ENCODE results near the gene SCO2.
A peak's percentile ranks its signal among the peaks of the same experiment; 100 is the strongest.
"Not testable (repeated sequence)": the region's sequence is repeated elsewhere in the genome, so short reads cannot be mapped to it uniquely, and the experiment has no call there.

Gene SCO2

DNA sequence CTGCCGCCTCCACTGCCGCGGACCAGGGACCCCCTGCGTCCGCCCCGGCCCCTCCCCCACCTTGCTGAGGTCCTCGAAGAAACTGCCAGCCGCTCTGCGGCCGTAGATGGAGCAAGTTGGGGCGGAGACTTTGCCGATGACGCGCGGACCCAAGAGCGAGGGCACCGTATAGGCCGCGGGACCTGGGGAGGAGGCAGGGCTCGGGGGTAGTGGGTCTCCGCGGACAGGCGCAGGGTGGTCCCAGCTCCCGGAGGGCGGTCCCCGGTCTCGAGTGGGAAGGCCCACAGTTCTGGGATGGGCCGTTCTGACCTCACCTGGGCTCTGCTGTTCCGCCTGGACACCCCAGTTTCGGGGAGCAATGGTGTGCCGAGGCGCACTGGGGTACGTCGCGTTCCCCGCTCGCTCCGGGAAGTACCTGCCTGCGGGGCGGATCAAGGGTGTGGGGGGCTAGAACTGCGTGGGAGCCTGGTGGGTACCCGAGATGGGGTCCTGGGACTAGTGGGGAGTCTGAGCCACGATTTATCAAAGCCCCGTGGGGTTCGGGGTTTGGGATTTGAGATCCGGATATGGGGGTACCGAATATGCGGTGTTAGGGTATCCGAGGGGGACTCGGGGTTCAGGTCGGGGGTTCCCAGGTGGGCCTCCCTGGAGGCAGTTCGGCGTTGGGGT lies 5.6 kb upstream of the SCO2 start:
- peak; percentile 73 for DNase-seq

DNA sequence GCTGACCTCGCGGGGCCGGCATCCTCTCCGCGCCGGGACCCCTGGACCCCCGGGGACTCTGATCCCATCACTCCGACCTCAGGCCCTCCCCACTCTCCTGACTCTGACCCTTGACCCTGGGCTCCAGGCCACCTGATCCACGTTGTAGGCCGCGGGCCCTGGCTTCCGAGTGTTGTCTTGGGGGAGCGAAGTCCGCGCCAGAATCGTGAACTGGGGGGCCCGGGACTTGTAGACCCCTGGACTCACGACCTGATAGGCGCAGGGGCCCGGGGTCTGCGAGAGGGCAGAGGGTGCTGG lies 5.1 kb upstream of the SCO2 start:
- DNase-seq: no peak

DNA sequence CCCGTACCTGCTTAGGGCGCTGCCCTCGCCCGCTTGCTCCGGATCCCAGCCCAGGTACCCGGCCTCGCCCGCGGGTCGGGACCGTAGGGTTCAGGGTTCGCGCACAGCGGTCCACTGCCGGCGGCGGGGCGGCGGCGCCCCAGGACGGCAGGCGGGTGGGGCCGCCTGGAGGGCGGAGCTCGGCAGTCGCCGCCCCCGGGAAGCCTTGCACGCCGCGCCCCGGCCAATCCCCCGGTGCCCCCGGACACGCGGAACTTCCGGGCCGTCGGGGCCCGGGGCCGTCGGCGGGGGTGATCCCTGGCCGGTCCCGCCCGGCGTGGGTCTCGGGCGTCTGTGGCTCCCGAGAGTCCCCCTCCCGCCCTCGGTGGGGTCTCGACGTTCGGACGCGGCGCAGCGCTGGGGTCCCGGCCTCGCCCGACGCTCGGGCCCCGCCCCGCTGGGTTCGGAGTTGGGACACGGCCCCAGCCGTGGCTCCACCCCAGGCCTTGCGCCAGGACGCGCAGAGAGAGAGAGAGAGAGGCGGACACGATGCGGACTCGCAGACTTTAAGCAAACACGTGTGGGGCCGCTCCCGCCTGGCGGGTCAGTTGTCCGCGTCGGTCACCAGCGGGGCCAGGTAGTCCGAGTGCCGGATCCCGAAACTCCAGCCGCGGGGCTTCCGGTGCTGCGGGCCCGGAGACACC lies 4.6 kb upstream of the SCO2 start, which contains the start of gene TYMP:
Gene TYMP (minus strand): TSS at position 116 of the 683 bp plus-strand sequence. CDS start 303 bp downstream, outside the sequence.
- peak; percentile 56 for DNase-seq

DNA sequence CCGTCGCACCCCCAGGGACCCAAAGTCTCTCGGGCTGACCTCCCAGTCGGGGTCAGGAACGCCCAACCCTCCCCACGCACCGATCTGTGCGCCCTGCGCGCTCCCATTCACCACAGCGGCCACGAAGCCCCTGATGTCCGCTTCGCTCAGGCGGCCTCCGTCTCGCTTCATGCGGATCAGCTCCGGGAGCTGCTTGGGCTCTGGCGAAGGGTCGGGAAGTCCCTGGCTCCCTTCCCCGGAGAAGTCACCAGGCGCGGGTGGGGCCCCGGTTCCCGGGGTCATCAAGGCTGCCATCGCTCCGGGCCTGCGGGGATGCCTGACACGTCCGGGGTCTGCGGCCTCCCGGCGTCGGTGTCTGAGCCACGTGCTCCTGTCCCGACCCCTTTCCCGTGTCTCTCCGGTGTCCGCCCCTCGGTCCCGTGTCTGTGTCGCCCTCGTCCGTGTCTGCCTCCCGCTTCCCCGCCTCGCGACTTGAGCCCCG lies 4.1 kb upstream of the SCO2 start:
- DNase-seq: no peak

DNA sequence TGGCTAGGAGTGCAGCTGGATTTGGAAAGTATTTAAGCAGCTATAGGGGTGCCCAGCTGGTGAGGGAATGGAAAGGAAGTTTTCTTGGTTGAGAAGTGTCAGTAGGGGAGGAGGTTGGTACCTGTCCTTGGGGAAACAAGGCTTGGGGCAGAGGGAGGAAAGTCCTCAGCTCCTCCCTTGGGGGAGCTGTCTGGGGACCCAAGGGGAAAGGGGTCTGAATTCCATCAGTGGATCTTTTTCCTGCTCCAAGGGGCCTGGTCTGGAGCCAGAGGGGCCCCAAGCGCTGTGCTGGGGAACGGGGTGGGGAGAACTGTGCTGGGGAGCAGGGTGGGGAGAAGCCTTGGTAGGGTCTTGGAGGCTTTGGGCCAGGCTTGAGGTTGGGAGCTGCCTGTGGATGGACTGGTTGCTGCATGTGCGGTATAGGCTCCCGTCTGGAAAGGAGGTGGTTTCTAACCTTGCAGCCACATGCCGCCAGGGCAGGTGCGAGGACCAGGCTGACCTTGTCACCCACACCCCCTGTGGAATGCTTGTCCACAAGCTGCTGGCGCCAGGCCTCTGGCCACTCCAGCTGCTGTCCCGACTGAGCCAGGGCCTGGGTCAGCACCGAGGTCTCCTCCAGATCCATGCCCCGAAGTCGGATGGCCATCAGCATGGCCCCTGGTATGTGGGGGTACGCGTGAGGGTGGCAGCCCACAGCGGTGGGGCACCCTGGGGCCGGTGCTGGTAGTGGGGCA lies 3.5 kb upstream of the SCO2 start:
- DNase-seq: no peak

DNA sequence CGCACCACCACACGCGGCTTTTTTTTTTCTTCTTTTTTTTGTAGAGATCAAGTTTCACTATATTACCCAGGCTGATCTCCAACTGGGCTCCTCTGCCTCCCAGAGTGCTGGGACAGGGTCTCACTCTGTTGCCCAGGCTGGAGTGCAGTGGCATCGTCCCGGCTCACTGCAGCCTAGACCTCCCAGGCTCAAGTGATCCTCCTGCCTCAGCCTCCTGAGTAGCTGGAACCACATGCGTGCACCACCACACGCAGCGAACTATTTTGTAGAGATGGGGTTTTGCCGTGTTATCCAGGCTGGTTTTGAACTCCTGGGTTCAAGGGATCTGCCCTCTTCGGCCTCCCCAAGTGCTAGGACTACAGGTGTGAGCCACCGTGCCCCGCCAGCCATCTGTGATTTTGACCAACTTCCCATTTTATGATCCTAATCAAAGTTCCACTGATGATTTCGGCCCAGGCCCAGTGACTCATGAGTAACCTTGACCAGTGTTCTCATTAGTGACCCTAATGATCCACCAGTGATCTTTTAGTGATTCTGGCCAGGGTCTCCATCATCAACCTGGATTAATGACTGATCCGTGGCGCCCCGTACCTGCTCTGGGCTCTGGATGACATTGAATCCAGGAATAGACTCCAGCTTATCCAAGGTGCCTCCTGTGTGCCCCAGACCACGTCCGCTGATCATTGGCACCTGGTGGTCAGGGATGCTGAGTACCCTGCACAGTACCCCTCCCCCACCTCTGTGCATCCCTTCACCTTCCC lies 2.7 kb upstream of the SCO2 start:
- DNase-seq: no peak

DNA sequence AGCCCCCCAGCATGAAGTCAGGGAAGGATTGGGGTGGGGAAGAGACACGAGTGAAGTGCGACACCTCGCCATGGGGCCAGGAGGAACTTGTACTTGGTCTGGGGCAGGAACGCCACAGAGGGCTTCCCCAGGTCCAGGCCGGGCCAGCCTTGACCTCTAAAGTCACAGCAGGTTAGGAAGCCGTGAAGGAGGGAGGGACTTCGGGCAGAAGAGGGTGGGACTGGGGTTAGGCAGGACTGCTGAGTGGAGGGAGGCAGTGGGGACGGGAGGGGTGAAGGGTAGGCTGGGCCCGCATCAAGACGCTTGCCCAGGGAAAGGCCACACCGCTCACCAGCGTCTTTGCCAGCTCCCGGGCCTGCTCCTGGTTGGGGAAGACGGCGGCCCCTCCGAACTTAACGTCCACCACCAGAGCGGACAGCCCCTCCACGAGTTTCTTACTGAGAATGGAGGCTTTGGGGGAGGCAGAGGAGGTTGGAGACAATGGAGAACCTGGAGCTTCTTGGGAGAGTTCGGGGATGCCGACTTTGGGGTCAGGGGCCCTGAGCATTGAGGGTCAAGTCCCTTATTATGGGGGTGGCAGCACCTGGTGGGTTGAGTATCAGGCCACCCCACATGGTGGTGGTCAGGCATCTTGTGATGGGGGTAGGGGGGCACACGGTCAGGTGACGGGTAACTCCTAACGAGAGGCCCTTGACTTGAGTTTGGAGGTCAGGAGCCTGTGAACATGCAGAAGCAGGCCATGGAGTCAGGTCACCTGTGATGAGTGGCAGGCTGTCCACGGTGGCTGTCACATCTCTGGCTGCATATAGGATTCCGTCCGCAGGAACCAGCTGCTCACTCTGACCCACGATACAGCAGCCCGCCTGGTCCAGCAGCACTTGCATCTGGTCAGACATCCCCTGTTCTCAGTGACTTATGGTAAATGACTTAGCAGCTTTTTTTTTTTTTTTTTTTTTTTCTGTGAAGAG lies 1.7 kb upstream of the SCO2 start:
- DNase-seq: no peak

DNA sequence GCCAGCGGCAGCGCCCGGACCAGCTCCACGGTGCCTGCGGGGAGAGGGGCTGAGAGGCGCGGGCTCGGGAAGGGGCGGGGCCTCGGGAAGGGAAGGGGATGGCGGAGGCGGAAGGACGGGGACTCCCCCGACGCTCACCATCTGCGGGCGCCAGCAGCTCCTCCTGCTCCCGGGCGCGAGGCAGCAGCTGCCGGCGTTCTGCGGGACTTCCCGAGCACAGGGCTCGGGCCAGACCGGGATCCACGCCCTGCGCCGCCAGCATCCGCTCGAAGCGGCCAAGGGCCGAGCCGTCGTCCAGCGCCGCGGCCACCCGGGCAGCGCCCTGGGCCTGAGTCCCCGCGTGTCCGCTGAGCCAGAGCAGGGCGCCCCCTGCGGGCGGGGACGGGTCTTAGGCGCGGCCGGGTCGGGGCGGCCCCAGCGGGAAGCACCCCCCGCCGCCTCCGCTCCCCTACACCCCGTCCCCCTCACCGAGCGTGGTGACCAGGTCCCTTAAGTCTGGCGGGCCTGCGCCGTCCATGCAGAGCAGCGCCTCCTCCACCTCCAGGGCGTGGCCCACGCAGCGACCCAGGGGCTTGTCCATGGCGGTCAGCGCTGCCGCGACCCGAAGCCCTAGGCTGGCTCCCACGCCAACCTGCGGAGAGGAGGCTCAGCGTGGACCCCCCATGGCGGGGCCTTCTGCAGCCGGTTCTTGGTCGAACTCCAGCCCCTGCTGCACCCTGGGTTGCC lies 873 bp upstream of the SCO2 start:
- peak; percentile 72 for DNase-seq

DNA sequence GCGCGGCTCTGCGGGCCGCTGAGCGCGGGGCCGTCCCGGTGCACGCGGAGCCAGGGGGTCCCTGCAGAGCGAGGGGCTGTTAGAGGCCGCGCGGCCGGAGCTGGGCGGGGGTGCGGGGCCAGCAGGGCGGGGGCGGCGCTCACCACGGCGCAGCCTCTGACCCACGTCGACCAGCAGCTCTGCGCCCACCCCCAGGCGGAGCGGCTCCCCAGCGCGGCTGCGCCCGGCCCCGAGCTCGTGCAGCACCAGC lies 385 bp upstream of the SCO2 start:
- no peak for DNase-seq

DNA sequence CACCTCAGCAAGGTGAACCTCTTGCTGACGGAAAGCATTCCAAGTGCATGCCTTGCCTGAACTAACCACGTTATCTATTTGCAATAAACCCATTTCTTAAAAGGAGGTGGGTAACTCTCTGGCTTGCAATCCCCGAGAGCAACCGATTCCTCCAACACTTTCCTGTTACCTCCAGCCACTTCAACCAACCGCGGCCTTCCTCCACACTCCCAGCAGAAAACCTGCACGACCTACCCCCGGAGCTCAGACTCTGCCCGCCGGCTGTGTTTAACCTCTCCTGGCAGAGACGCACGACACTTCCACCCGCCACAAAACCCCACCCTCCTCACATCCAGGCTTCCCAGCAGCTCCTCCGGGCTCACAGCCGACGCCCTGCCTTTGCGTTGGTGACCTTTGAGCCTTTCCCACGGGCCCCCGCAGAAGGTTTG lies 708 bp downstream of the SCO2 start:
- no peak for DNase-seq

DNA sequence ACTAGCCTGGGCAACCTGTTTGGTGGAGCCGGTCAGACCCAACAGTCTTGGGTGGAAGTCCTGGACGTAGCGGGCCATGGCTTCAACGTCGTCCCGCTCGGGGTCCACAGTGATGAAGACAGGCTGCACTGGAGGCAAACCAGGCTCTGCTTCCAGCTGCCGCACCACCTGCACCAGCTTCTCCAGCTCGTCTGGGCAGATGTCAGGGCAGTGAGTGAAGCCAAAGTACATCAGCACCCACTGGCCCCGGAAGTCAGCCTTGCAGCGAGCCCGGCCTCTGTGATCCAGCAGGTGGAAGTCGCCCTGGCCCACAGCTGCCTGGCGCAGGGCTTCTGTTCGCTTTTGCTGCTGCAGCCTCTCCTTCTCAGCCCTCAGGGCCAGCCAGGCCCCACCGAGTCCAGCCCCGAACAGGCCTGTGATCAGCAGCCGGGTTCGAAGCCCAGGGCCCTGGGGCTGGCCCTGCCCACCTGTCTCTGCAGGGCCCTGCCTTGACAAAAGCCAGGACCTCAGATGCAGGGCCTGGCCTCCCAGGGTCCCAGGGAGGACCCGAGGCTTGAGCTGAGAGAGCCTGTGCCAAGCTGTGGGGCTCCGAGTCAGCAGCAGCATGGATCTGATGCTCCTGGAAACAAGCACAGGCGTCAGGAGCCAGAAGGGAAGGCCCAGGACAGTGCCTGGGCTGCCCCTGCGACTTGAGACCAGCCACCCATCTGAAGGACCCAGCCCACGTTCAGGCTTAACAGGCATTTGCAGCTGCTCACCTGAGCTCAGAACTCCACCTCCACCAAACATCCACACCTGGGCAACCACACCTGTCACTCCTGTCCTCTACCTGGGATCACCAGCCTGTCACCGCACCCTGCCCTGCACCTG lies 1.4 kb downstream of the SCO2 start:
- DNase-seq: no peak

DNA sequence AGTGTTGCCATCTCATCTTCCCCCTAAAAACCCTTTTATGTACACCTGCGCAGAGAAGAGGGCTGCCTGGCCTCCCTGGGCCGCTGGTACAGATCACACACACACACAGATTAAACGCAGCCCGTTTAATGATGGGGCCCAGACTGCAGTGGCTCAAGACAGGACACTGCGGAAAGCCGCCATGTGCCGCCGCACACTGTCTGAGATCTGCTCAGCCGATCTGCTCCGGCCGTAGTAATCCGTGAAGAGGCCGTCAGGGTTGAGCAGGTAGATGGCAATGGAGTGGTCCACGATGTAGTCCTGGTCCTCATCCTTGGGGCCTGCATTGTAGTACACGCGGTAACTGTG lies 2.0 kb downstream of the SCO2 start:
- DNase-seq: no peak

DNA sequence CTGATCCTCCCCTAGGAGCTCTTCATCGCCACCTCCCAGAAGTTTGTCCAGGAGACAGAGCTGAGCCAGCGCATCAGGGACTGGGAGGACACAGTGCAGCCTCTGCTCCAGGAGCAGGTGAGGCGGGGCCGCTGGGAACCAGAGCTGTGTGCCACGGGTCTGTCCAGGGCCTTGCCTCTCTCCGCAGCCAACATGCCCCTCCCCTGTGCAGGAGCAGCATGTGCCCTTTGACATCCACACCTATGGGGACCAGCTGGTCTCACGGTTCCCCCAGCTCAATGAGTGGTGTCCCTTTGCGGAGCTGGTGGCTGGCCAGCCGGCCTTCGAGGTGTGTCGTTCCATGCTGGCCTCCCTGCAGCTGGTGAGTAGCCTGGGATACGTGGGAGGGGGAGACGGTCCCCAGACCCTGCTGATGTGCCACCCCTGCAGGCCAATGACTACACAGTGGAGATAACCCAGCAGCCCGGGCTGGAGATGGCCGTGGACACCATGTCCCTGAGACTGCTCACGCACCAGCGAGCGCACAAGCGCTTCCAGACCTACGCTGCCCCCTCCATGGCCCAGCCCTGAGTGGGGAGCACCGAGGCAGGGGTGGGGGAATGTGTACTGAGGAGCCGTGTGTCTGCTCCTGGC lies 2.5 kb downstream of the SCO2 start:
- DNase-seq: no peak

DNA sequence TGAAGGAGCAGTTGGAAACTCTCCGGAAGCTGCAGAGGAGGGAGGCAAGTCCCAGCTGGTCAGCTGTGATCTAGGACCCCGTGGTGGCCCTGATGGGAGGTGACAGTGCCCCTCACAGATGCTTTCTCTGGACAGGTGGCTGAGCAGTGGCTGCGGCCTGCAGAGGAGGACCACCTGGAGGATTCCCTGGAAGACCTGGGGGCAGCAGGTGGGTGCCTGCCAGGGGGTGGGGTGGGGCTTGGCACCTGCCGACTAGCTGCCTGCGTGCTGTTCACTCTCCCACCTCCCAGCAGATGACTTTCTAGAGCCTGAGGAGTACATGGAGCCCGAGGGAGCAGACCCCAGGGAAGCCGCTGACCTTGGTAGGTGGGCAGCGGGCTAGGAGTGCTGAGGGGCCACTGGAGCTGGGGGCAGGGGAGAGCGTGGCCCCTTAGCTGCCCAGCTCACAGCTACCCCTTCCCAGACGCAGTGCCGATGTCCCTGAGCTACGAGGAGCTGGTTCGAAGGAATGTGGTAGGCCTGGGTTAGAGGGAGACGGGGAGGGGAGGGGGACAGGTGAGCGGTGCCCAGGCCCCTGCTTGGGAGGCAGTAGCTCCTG lies 3.1 kb downstream of the SCO2 start:
- no peak for DNase-seq

DNA sequence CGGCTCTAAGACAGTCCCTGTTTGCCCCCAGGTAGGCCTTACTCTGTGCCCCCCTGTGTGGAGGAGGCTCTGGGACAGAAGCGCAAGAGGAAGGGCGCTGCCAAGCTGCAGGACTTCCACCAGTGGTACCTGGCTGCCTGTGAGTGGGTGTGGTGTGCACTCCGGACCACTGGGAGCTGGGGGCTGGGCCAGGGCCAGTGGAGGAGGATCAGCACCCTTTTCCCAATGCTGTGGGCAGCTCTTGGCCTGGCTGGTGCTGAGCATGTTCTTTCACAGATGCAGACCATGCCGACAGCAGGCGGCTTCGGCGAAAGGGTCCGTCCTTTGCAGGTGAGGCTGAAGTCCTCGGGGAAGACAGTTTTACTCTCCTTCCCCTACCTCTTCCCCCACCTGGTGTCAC lies 3.7 kb downstream of the SCO2 start:
- no peak for DNase-seq

DNA sequence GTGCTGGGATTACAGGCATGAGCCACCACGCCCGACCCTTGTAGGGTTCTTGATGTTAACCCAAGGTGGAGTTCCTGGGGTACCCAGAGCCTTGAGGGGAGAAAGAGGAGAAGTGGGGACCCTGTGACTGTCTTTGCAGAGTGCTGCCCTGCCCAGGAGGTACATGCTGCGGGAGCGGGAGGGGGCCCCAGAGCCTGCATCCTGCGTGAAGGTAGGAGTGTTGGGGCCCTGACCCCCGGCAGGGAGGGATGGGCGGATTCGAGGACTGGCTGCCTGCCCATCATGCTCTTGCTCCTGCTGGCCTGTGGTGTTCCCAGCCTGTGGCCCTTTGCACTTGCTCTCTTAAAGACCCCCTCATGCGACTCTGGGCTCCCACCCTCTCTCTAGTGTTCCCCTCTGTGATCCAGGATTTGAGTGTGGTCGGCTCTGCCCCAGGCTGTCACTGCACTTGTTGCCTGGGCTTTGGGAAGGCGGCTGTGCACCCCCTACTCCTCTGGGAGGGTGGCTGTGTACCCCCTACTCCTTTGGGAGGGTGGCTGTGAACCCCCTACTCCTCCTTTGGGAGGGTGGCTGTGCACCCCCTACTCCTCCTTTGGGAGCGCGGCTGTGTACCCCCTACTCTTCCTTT lies 4.5 kb downstream of the SCO2 start:
- DNase-seq: no peak

DNA sequence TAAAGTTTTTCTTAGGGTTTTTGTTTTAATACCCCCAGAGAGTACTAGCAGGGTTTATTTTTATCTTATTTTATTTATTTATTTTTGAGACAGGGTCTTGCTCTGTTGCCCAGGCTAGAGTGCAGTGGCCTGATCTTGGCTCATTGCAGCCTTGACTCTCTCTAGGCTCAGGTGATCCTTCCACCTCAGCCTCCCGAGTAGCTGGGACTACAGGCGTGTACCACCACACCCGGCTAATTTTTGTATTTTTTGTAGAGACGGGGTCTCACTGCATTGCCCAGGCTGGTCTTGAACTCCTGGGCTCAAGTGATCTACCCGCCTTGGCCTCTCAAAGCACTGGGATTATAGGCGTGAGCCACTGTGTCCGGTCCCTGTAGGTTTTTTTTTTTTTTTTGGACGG lies 5.2 kb downstream of the SCO2 start:
- not testable (repeated sequence) for DNase-seq

DNA sequence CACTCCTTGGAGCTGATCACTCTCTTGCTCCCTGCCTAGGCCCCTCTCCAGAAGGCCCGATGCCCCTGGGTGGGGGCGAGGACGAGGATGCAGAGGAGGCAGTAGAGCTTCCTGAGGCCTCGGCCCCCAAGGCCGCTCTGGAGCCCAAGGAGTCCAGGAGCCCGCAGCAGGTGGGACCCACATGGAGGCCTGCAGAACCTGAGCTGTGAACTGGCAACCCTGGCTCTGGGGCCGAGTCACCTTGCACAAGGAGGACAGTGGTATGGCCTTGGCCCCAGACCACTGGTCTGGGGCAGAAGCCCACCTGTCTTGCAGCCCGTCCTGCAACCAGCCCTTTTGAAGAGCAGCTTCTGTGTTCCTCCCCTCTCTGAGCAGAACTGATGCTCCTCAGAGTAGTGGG lies 6.2 kb downstream of the SCO2 start:
- DNase-seq: no peak

DNA sequence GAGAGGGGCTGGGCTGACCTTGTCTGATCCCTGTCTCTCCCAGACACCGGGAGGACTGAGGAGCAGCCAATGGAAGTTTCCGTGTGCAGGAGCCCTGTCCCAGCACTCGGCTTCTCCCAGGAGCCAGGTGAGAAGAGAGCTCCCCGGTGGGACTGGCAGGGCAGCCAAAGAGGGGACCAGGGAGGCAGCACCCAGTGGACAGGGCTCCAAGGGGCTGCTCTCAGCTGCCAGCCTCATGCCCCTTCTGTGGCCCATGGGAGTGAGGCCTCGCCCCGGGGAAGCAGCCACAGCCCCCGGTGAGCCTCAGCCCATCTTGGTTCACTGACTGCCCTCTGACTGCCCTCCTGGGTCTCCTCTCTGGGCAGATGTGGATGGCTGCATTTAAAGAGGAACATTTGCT lies 6.8 kb downstream of the SCO2 start:
- DNase-seq: no peak

Measured in activated T-cell treated with anti-CD3 and anti-CD28 coated beads for 4 hours (primary cell).